ENCODE measurements around the gene DOK5.

DOK5 gene

DNA sequence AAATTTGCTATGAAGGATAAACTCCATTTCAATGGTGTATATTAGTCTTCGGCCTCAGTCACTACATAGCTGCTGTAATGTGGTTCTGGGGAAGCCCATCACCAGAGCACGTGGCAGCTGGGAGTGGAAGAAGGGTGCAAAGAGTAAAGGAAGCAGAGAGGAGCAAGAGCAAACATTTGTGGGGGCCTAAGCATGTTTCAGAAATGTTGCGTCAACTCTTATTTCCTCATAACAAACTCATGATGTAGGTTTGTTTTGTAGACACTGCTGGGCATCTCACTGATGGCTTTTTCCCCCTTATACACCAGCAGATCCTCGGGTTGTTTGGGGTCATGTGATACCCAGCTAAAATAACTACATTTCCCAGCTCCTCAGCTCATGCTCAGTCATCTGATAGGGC is 37.3 kb downstream of the DOK5 start:
- DNase-seq (ENCODE audit: low read depth in 2 of 3, low spot score in 2 of 3): no peak

DNA sequence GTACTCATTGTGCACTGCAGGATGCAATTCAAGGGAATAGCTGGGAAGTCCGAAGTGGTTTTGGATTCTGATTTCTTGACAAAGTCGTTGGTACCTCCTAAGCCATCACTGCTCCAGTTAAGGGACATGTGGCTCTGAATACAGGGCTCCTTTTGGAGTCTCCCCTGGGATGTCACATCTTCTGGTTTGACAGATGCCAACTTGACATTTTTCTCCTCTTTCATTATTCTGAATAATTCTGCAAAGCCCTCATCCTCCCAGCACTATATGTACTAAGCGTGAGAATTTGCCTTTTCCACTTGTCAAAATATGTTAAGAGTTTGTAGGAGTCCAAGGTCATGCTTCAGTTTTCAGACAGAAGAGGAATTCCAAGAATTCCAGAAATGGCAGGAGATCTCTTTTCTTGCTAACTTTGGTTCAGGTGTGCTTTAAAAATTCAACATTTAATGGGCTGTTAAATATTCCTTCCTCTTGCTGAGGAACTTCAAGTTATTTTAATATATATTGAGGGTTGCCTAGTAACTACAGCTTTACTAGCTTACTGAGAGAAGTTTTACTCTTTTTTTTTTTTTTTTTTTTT is 38.7 kb downstream of the DOK5 start:
- DNase-seq (ENCODE audit: low read depth in 2 of 3, low spot score in 2 of 3): no peak

DNA sequence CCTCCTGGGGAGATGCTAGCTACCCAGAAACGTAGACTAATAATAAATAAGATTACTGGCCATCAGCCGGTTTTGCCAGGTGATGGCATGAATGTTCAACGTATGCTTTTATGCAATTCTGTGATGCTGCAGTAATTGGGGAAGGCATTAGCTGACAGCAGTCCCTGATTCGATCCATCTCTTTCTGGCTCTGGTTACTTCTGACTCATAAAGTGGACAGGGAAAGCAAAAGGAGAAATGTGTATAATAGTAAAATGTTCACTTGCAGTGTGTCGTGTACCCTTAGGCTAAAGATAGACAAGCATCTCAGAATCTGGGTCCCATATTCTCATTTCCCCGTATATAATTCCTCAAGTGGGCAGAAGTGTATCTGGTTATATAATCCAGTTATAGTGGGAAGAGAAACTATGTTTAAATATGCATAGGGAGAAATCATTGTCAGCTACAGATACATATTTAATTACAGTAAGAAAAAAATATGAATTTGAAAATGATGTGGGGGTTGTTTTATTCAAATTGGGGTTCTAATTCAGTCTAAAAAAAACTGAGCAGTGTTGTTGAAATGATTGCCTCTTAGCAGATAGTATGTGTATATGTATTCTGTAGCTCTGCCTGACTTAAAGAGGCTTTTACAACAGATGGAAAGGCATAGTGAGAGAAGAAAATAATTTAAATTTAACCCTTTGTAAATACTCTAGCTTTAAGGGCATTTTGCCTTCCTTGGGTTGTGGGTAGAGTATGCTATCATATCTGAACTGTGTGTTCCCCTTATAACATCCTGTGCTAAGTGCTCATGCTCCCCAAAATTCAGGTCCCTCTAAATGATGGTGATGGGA is 40.6 kb downstream of the DOK5 start:
- no peak for DNase-seq (ENCODE audit: low read depth in 2 of 3, low spot score in 2 of 3)

DNA sequence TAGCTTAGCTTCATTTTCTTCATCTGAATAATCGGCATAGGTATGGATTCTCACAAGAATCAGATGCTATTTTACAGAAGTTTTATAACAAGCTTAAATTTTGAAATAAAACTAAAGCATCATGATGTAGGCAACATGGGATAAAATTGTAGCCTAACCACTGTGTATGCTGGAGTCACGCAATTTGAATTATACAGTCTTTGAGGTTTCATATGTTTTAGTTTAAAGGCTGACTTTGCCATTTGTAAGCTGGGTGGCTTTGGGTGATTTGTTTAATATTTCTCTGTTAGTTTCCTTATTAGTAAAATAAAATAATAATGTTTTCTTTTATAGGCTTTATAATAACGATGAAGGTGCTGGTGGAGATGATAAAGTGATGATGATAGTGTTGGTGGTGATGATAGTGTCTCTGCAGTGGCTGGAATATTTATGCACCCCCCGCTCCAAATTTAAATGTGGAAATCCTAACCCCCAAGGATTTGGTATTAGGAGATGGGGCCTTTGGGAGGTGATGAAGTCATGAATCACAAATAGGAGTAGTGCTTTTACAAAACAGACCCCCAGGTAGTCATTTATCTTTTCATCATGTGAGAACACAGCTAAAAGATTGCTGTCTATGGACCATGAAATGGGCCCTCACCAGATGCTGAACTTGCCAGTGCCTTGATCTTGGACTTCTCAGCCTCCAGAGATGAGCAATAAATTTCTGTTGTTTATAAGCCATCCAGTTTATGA is 42.0 kb downstream of the DOK5 start:
- DNase-seq (ENCODE audit: low read depth in 2 of 3, low spot score in 2 of 3): no peak

DNA sequence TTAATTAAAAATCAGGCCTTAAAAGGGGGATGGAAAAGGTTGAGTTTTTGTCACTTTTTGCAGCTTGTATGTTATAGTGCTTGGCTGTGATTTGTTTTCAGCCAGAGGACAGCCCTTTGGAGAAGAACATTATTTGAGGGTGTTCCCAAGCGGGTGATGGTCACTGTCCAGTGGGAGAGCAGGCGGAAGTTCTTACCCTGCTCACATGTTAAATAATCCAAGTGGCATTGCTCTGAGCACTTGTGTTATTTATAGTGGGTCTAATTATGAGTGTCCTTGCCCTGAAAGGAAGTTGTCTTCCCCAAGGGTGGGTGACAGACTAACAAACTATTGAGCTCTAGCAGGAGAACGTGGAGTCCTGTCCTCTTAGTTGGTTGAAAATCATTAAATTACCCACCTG is 49.5 kb downstream of the DOK5 start:
- no peak for DNase-seq (ENCODE audit: low read depth in 2 of 3, low spot score in 2 of 3)

DNA sequence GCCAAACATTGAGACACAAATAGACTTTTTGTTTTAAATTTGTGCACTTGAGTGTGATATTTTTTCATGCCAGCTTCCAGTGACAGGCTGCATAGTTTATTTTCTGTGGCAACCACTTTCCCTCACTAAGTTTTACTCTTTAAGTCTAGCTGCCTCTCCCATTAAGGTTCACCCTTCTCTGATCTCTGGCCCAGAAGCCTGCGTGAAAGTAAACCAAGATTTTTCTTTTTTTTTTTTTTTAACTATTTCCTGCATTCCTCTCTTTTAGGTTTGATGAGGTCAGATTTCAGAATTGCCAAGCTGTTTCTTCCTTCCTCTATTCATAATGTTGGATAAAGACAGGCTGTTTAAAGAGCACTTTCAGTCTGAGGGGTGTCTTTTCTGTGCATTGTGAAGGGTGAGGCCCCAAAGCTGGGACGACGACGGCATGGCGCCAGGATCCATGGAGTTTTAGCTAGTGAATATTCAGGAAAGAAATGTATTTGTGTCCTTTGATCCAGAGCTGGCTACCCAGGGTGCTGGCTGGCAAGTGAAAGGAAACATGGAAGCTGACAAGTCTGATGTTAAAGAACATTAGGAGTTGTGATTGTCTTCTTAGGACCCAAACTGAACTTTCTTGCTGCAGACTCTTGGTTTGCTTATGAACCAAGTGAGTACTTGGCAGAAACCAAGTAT is 50.7 kb downstream of the DOK5 start:
- DNase-seq (ENCODE audit: low read depth in 2 of 3, low spot score in 2 of 3): no peak

DNA sequence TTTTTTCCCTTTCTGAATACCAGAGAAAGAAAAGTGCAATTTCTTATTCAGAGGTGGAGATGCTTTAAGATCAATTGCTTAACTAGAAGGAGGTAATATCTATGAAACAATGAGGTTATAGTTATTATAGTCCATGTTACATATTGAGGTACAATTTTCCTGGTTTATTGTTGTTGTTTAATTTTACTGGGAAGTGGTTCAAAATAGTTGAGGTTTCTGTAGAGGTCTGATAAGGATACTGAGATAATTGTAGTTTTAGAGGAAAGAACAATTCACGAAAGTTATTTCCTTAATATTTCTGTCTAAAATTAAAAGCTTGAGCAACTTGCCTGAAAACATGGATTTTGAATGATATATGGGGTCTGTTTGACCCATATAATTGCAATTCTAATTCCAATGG is 51.4 kb downstream of the DOK5 start:
- DNase-seq (ENCODE audit: low read depth in 2 of 3, low spot score in 2 of 3): no peak

DNA sequence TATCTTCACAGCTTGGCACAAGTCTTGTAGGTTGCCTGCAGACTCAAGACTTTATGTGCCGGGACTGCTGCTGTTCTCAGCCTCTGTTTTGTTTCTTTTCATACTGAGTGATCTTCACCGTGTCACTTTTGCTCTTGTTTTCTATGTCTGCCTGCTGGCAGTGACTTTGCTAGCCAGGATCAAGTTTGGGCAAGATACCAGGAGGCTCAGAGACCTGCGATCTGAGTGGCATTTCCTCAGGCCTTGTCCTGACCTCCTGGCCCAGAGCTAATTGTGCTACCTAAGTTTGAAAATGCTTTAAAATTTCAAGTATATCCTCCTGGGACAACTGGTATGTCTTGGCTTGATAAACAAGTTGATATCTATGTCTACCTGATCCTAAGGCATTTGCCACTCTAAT is 57.2 kb downstream of the DOK5 start:
- DNase-seq (ENCODE audit: low read depth in 2 of 3, low spot score in 2 of 3): no peak

DNA sequence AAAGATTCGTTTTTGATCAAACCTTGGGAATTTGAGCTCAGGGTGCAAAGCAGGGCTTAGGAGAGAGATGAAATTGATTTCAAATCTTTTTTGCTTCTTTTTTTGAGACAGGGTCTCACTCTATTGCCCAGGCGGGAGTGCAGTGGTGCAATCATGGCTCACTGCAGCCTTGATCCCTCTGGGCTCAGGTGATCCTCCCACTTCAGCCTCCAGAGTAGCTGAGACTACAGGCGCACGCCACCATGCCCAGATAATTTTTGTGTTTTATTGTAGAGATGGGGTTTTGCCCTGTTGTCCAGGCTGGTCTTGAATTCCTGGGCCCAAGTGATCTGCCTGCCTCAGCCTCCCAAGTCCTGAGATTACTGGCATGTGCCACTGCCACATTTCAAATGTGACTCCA is 58.7 kb downstream of the DOK5 start:
- no peak for DNase-seq (ENCODE audit: low read depth in 2 of 3, low spot score in 2 of 3)

DNA sequence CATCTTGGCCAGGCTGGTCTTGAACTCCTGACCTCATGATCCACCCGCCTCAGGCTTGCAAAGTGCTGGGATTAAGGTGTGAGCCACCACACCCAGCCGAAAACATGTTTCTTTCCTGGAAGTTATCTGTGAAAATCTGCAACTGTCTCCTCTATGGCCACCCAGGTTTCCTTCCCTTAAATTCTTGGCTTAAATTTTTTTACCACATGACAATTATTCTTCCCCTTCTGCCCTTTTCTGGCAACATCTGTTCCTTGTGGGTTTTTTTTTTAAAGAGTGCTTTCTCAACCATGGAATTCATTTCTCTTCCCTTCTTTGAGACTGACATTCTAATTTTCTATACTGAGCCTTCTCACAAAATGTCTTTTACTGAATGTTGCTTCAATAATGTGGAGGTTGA is 59.6 kb downstream of the DOK5 start:
- no peak for DNase-seq (ENCODE audit: low read depth in 2 of 3, low spot score in 2 of 3)

DNA sequence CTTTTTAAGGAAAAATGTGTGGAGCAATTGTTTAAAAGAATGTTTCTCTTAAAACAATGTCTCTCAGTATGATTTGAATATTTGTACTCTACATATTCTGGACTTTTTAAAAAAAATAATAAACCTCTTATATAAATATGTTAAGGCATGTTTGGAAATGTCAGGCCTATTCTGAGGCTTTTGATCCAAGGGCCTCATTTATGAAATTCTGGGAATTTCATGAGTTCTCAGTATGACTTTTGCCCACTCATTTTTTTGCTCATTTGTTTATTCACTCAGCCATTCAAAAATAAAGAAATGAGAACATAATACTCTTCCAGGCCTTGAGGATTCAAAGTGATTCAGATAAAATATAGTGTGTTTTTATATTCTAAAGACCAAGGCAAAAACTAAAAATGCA is 60.4 kb downstream of the DOK5 start:
- DNase-seq (ENCODE audit: low read depth in 2 of 3, low spot score in 2 of 3): no peak

DNA sequence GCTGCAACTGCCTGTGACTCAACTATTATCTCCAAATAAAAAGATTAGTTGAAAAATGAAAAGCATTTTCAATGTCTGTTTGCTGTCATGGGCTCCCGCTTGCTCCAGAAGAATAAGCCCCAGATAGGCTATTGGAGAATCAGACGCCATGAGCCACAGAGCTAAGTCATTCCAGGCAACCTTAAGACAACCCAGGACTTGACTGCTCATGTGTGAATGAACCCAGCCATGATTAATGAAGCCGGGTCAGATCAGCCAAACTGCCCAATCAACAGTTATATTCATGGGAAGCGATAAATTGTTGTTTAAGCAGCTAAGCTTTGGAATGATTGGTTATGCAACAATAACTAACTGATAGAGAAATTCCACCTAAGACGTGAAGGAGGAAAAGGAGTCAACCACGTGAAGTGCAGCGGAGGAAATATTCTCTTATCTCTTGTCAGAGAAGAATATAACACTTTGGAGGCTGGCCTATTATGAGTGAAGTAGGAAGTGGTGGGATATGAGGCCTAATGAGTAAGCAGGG is 64.2 kb downstream of the DOK5 start:
- DNase-seq (ENCODE audit: low read depth in 2 of 3, low spot score in 2 of 3): no peak

DNA sequence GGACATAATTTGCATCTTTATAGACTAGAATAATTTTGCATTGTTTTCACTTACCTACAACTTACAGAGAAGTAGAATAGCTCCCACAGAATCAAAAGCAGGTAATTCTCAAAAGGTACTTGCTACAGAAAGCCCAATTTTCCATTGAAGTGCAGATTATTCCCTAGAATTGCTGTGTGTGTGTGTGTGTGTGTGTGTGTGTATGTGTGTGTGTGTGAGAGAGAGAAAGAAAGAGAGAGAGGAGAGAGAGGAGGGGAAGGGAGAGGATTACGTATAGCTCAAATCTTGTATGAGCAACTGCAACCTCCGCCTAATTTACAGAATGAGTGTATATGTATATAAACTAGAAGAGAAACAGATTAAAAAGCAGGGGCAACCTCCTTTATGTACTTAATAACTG is 68.0 kb downstream of the DOK5 start:
- DNase-seq (ENCODE audit: low read depth in 2 of 3, low spot score in 2 of 3): no peak

DNA sequence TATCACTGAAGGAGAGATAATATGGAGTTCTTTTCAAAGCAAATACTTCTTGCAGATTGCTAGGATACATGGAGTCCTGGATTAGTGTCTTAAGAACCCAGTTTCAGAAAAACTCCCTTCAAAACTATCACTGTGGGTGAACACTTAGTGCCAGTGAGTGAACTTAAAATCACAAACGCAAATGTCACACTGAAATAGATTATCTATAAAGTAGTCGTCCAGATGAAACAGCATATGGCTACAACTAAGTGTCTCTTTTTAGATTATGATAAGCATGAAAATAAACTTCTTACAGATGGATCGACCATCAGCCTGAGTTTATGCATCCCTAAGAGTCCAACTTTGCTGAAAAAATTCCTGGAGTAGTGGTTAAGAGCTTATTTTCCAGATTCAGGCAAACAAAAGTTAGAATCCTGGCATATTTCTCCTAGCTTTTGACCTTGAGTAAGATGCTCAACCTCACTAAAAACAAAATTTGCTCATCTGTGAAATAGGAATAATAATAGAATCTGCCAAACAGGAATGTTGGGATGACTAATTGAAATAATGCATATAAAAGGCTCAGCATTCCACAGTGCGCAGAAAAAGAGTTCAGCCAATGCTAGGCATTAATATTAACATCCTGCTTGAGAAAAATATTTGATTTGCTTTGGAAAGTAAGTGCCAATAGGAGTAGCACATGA is 70.4 kb downstream of the DOK5 start:
- no peak for DNase-seq (ENCODE audit: low read depth in 2 of 3, low spot score in 2 of 3)

DNA sequence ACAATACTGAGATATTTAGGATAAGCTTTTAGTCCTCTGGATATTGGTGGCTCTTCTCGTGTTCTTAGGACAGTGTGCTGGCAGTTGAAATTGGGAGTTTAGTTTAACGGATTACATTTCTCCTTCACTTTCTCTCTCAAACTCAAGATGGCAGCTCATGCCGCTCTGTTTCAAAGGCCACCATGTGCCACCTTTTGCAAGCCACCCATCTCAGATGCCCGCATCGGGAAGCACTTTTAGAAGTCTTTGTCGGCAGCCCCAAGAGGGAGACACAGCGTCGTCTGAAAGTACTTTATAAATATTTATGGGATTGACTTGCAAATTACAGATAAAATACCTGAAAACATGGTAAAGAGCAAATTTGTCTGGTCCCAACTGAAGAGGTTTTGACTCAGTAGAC is 73.5 kb downstream of the DOK5 start:
- DNase-seq (ENCODE audit: low read depth in 2 of 3, low spot score in 2 of 3): no peak

DNA sequence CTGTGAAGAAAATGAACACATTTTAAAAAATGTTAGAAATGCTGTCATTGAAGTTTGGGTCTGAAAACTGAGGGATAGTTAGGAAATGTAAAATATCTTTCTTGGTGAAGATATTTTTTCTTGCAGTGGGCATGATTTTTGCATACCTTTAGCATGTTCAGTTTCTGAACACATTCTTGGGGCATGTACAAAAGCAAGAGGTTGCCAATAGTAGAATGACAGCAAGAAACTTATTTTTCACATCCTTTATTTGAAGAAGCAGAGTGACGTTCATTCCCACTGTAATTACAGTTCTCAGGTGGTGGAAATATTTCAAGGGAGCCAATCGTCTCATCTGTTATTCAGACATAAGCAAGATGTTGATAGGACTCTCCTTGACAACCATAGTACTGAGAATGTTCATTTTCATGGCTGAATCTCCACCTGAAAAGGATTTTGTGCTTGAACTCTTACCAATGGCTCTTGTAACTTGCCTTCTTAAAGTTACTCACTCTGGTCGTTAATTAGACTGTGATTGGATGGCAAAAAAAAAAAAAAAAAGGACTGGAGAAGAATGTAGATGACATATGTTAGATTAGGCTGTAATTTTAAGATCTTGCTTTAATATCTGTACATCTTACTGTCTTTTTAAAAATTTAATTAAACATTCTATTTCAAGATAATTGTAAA is 74.4 kb downstream of the DOK5 start:
- no peak for DNase-seq (ENCODE audit: low read depth in 2 of 3, low spot score in 2 of 3)

DNA sequence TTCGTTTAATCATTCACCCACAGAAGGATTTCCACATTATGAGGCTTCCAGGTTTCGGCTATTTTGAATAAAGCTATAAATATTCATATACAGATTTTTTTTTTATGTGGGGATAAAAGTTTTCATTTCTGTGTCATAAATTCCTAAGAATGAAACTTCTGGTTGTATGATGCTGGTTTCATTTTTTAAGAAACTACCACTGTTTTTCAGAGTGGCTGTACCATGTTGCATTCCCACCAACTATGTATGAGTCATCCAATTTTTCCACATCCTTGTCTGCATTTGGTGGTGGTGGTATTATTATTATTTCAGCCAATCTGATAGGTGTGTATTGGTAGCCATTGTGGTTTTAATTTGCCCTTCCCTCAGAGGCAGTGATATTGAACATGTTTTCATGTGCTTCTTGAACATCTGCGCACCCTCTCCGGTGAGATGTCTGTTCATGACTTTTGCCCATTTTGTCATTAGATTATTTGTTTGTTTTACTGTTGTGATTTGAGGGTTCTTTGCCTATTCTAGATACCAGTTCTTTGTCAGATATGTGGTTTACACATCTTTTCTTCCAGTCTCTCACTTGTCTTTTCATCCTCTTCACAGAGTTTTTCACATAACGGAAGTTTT is 75.5 kb downstream of the DOK5 start:
- DNase-seq (ENCODE audit: low read depth in 2 of 3, low spot score in 2 of 3): no peak

DNA sequence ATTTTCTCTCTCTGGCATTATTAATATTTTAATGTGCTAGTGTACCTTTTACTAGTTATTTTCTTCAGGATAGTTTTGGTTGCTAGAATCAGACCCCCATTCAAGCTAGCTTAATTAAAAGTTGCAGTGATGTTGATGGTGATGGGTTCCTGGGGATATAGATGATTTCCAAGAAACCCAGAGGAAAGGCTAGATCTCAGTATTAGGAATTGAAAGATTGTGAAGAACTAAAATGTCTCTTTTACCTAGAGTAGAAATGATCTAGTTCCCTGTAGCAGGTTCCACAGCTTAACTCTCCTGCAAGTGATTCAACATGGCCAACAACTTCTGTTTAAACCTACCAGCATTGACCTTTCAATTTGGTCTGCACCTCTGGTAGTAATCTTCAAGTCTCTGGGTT is 78.6 kb downstream of the DOK5 start:
- DNase-seq (ENCODE audit: low read depth in 2 of 3, low spot score in 2 of 3): no peak

DNA sequence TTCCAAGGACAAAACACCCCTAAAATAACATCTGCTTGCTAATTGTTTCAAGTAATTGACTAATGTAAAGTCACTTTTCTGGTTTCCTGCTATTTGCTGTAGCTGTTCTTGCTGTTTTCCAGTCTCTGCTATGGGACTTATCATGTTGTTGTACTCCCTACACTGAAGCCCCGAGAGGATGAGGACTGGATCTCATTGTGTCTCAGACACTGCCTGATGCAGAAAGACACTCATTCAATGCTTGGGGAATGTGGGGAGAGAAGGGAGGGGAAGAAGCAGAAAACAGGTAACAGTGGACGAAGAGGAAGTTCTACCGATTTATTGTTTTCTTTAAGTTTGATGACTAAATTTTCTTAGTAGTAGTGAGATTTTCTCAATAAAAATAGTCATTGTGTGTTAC is 79.8 kb downstream of the DOK5 start:
- DNase-seq (ENCODE audit: low read depth in 2 of 3, low spot score in 2 of 3): no peak

DNA sequence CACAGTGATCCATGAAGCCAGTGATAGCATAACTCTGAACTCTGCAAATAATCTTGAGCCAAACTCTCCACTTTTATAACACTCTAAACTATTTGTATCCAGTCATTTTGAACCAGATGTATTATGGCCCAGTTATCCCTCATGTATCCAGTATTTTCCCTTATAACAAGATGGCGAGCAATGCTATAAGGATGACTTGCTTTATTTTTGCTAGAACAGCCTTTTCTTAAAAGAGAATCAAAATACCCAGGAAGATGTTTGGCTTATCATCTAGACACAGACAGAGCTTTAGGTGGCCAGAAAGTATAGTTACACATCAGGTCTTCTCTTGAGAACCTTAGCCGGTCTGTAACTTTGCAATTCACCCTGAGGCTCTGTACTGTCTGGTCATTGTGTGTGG is 81.0 kb downstream of the DOK5 start:
- DNase-seq (ENCODE audit: low read depth in 2 of 3, low spot score in 2 of 3): no peak

Data from activated CD8-positive, alpha-beta memory T cell treated with anti-CD3 and anti-CD28 coated beads for 48 hours (primary cell).